ENCODE results near the gene PIK3R2.
A peak's percentile ranks its signal among the peaks of the same experiment; 100 is the strongest.

The PIK3R2 gene

DNA sequence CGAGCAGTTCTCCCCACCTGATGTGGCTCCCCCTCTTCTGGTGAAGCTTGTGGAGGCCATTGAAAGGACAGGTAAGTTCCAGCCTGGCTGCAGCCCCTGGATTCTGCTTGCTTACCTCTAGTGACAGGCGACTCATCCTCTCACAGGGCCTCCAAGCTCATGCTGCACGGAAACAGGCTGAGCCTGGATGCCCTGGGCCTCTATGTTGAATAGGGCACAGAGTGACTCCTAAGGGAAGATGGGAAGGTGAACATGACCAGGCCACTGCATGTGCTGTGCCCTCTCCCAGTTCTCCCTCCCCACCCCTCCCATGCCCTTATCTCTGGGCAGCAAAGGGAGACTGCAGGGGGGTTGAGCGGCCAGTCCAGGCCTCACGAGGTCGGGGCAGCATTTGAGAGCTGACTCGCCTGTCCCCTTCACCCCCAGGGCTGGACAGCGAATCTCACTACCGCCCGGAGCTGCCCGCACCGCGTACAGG, 7.6 kb downstream of the PIK3R2 start:
- in situ Hi-C loops (cut with HindIII; ENCODE audit: low pct_unique_long_range_greater_than_20kb, low sequenced_read_pairs): no loop called here
- TF ChIP-seq JUND (IDR thresholded peaks at IDR 0.05; ENCODE audit: low read depth): no peak
- DNase-seq (ENCODE audit: low read depth in 1 of 2, low spot score in 1 of 2): no peak

DNA sequence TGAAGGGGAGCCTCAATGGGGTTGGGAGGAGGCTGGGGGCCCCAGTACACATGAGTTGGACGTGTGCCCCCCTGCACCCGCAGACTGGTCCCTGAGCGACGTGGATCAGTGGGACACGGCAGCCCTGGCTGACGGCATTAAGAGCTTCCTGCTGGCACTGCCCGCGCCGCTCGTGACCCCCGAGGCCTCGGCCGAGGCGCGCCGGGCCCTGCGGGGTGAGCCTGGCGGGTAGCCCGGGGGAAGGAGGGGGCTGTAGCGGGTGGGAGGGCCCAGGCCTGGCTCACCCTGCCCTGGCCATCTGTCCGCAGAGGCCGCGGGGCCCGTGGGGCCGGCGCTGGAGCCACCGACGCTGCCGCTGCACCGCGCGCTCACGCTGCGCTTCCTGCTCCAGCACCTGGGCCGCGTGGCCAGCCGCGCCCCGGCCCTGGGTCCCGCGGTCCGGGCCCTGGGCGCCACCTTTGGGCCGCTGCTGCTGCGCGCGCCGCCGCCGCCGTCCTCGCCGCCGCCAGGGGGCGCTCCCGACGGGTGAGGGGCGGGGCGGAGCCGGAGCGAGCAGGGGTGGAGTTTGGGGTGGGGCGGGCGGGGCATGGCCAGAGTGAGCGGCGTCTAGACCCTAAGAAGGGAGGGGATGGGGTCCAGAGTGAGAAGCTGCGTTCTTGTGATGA, 8.1 kb downstream of the PIK3R2 start:
- peak; percentile 76 to 82 for DNase-seq (ENCODE audit: low read depth in 1 of 2, low spot score in 1 of 2)
- TF ChIP-seq JUND (IDR thresholded peaks at IDR 0.05; ENCODE audit: low read depth): no peak
- in situ Hi-C loops (cut with HindIII; ENCODE audit: low pct_unique_long_range_greater_than_20kb, low sequenced_read_pairs): no loop called here

DNA sequence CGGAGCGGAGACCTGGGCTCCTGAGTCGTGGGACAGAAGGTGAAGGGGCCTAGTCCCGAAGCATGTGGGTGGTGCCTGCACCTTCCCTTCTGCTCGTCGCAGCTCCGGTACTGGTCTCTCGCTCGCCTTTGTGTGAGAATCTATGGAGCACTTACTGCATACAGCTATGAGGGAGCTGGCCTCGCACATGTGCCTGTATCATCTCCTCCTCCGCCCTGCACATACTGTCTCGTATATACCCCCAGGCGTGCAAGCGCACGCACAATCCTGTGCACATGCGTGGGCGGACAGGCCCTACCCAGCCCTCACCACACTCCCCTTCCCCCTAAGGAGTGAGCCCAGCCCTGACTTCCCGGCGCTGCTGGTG, 8.7 kb downstream of the PIK3R2 start:
- no peak for TF ChIP-seq JUND (IDR thresholded peaks at IDR 0.05; ENCODE audit: low read depth)
- in situ Hi-C loops (cut with HindIII; ENCODE audit: low pct_unique_long_range_greater_than_20kb, low sequenced_read_pairs): no loop called here
- DNase-seq (ENCODE audit: low read depth in 1 of 2, low spot score in 1 of 2): no peak

DNA sequence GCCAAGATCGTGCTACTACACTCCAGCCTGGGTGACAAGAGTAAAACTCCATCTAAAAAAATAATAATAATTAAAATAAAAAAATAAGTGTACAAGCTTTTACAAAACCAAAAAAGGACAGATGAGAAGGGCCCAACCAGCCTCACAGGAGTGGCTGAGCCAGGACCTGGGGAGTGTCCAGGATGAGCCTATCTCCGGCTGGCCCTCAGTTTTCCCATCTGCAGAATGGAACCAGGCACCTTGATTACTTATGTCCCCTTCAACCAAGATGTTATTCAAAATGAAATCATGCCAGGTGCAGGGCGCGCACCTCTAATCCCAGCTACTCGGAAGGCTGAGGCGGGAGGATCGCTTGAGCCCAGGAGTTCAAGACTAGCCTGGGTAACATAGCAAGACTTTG, 11.1 kb downstream of the PIK3R2 start:
- no peak for DNase-seq (ENCODE audit: low read depth in 1 of 2, low spot score in 1 of 2)
- TF ChIP-seq JUND (IDR thresholded peaks at IDR 0.05; ENCODE audit: low read depth): no peak
- in situ Hi-C loops (cut with HindIII; ENCODE audit: low pct_unique_long_range_greater_than_20kb, low sequenced_read_pairs): no loop called here

DNA sequence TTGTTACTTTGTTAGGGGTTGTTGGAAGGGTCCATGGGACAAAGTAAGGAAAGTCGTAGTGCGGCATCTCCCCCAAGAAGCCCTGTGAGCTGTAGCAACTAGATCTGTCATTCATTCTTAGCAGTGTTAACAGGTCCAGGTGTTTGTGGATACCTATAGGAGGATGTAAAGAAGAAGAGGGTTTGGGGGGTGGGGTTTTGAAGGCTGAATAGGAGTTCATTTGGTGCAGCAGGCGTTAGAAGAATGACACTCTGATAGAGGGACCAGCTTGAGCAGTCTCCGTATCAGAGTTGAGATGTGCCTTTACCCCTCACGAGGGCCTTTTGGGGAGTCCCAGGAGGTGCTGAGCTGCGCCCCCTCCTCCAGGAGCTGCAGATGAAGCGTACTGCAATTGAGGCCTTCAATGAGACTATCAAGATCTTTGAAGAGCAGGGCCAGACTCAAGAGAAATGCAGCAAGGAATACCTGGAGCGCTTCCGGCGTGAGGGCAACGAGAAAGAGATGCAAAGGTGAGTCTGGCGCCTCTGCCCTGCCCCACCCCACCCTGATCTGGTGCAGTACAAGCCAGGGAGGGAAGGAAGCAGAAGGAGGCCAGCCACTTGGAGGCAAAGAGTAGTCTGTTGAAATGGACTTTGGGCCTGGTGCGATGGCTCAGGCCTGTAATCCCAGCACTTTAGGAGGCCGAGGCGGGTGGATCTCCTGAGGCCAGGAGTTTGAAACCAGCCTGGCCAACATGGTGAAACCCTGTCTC, 13.0 kb downstream of the PIK3R2 start:
- no peak for TF ChIP-seq JUND (IDR thresholded peaks at IDR 0.05; ENCODE audit: low read depth)
- in situ Hi-C loops (cut with HindIII; ENCODE audit: low pct_unique_long_range_greater_than_20kb, low sequenced_read_pairs): no loop called here
- no peak for DNase-seq (ENCODE audit: low read depth in 1 of 2, low spot score in 1 of 2)

DNA sequence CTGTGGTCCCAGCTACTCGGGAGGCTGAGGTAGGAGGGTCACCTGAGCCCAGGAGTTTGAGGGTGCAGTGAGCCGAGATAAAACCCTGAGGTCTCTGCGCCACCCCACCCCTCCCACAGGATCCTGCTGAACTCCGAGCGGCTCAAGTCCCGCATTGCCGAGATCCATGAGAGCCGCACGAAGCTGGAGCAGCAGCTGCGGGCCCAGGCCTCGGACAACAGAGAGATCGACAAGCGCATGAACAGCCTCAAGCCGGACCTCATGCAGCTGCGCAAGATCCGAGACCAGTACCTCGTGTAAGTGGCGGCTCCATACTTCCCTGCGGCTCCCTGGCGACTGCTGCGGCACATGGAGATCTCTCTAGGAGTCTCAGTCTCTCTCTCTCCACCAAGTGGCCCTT, 14.0 kb downstream of the PIK3R2 start:
- TF ChIP-seq JUND (IDR thresholded peaks at IDR 0.05; ENCODE audit: low read depth): no peak
- in situ Hi-C loops (cut with HindIII; ENCODE audit: low pct_unique_long_range_greater_than_20kb, low sequenced_read_pairs): no loop called here
- no peak for DNase-seq (ENCODE audit: low read depth in 1 of 2, low spot score in 1 of 2)

DNA sequence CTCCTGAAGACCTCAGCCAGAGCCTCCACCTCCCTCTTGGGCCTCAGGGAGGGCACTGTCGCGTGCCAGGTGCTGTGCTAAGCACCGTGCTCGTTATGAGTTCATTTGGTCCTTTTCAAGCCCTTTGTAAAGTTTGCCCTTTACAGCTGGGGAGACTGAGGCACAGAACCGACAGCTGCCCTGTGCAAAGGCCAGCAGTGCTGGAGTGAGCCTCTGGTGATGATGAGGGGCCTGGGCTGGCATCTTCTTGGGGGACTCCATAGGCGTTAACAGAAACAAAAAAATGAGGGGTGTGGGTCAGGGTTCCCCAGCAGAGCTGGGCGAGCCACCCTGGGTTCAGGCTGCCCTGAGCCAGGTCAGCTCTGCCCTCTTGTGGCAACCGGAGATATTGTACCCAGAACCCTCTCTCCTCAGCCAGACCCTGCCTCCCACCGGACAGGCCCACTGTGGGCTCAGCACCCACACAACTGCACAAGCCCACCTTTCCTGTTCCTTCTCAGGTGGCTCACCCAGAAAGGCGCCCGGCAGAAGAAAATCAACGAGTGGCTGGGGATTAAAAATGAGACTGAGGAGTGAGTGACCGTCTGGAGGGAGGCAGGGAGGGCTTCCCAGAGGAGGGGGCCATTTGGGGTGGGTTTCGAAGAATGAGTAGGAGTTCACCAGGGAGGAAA, 15.1 kb downstream of the PIK3R2 start:
- in situ Hi-C loops (cut with HindIII; ENCODE audit: low pct_unique_long_range_greater_than_20kb, low sequenced_read_pairs): no loop called here
- peak; percentile 32 to 87 for DNase-seq (ENCODE audit: low read depth in 1 of 2, low spot score in 1 of 2)

DNA sequence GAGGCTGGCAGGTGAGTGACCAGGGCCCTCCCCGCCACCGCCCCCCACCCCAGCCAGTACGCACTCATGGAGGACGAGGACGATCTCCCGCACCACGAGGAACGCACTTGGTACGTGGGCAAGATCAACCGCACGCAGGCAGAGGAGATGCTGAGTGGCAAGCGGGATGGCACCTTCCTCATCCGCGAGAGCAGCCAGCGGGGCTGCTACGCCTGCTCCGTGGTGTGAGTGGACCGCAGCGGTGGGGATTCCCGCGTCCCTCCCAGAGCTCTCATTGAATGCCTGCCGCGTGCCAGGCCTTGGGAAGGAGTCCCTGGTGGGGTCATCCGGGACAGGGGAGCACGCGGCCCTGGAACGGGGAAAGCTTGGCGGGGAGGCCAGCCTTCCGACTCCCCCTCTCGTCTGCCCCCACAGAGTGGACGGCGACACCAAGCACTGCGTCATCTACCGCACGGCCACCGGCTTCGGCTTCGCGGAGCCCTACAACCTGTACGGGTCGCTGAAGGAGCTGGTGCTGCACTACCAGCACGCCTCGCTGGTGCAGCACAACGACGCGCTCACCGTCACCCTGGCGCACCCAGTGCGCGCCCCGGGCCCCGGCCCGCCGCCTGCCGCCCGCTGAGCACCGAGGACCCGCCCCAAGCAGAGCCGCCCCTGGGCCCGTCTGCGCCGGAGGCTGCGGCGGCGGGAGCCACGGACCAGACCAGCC, 15.9 kb downstream of the PIK3R2 start:
- no peak for TF ChIP-seq JUND (IDR thresholded peaks at IDR 0.05; ENCODE audit: low read depth)
- no peak for DNase-seq (ENCODE audit: low read depth in 1 of 2, low spot score in 1 of 2)
- in situ Hi-C loops (cut with HindIII; ENCODE audit: low pct_unique_long_range_greater_than_20kb, low sequenced_read_pairs): no loop called here

More for the DNA sequence above, 15.1 kb downstream of the PIK3R2 start:
- TF ChIP-seq JUND (IDR thresholded peaks at IDR 0.05; ENCODE audit: low read depth): no peak

DNA sequence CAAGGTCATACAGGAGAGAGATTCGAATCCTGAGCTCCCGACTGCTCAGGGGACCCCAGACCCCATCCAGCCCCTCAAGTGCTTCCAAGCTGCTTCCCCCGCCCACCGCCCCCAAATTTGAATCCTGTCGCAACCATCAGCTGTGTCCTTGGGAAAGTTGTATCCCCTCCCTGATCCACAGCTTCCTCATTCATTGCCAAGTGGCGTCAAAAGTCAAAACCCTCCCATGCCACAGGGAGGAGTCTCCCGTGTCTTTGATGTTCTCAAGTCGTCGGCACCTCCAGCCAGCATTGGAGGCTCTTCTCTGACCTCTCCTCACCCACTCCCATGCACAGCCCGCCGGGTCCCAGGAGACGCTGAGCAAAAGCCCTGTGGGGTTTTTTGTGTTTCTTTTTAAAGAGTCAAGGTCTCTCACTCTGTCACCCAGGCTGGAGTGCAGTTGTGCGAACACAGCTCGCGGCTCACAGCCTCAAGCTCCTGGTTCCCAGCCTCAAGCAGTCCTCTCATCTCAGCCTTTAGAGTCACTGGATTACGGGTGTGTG, 17.8 kb downstream of the PIK3R2 start:
- in situ Hi-C loops (cut with HindIII; ENCODE audit: low pct_unique_long_range_greater_than_20kb, low sequenced_read_pairs): no loop called here
- TF ChIP-seq JUND (IDR thresholded peaks at IDR 0.05; ENCODE audit: low read depth): no peak
- DNase-seq (ENCODE audit: low read depth in 1 of 2, low spot score in 1 of 2): no peak

DNA sequence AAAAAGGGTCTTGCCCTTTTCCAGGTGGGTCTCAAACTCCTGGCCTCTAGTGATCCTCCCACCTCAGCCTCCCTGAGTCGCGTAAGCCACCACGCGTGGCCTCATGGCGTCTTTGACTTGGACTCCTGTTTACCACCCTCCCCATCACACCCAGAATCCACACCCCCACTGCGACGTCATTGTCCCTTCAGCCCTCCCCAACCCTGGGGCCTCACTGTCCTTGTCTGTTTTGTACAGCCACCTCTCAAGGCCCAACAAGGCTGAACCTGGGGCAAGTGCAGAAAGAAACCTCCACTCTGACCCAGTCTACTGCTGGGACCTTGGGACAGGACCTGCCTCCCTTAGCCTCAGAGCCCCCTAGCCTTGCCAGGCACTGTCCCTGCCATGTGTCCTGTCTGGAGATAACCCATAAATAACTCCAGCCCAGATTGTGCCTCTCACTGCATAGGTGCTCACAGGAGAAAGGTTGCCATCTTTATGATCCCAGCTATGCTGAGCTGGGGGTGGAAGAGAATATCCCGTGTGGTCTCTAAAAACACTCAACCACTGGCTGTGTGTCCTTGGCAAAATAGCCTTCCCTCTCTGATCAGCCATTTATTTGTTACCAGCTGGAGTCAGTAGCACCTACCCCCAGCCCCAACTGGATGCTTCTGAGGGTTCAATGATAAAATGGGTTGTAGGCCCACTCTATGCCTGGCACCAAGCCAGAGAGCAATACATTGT, 18.8 kb downstream of the PIK3R2 start:
- no peak for TF ChIP-seq JUND (IDR thresholded peaks at IDR 0.05; ENCODE audit: low read depth)
- no peak for DNase-seq (ENCODE audit: low read depth in 1 of 2, low spot score in 1 of 2)
- in situ Hi-C loops (cut with HindIII; ENCODE audit: low pct_unique_long_range_greater_than_20kb, low sequenced_read_pairs): no loop called here

DNA sequence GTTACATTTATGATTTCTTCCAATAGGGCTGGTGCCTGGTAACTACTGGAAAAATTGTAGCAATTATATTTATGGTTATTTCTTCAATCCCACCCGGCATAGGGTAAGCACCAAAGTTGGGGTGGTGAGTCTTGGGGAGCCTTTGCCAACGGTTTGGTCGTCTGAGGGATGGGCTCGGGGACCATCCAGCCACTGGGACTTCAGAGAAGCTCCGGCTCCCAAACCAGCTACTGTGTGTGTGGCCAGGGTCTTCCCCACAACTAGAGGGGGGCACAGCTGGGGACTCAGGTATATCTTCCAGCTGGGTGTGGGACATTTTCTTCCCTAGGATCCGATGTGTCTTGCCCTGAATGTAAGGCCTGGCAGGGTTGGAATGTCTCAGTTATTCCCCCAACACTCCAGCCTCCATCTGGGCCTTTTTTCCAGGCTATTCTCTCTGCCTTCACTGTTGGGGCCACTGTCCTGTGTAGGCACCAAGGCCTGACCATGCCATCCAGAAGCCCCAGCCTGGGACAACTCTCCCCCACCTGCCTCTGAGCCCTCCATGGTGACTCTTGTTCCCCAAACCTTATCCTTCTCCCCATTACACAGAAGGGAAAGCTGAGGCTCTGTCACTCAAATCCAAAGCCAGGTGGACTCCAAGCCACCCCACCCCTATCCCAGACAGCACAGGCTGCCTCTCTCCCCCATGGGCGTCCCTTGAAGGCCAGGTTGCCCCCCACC, 19.5 kb downstream of the PIK3R2 start:
- in situ Hi-C loops (cut with HindIII; ENCODE audit: low pct_unique_long_range_greater_than_20kb, low sequenced_read_pairs): no loop called here

More for the DNA sequence above, 19.5 kb downstream of the PIK3R2 start:
- TF ChIP-seq JUND (IDR thresholded peaks at IDR 0.05; ENCODE audit: low read depth): no peak
- DNase-seq (ENCODE audit: low read depth in 1 of 2, low spot score in 1 of 2): no peak

Data from T47D (cell line).